Measurements from ENCODE around the gene ZNF446.
"Not testable (repeated sequence)": the region's sequence is repeated elsewhere in the genome, so short reads cannot be mapped to it uniquely, and the experiment has no call there.

ZNF446 gene

DNA sequence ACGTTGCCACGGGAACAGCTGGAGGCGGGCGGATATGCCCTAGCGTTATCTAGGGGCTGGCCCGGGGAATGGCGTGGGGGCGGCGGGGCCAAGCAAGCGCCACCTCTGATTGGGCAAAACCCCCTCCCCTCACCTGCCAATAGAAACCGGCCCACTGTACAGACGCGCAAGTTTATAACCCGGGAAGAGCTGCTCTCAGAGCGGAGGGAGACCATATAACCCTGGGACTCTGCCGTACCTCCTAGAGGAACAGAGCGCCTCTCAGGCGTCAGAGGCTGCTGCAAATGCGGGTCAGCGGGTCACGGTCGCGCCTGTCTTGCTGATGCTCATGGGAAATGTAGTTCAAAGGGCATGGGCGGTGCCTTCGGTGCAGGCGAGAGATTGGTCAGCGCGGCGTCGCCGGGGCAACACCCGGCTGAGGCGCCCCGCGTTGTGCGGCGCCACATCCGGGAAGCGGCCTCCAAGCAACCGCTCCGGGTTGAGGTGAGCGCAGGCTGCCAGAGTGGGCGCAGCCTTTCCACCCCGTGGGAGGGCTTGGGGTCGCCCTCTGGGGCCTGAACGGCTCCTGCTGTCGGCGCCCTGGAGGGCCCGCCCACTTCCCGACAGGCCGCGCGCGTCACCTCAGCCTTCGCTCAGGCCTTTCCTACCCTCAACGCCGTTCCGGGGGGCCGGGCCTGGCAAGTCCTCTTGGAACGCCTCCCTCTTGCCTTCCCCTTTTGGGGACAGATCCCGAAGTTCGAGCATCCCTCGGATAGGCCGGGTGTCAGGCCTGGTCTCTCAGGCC, at the start of gene ZNF446:
ZNF446 (plus strand) TSS at position 639 of the 784 bp plus-strand sequence. CDS start 867 bp downstream, outside the sequence.
- peaks cover 4 to 16% of the 10 kb centered on the region in 2 donors for H3K4me1 ChIP-seq (ENCODE audit: control insufficient read depth in 1 of 2, insufficient read depth in 2 of 2, low read length in 2 of 2)
- peak within 1 kb of the TSS; percentile 73 to 76 for H3K4me3 ChIP-seq (ENCODE audit: low read depth in 1 of 2, low read length in 2 of 2)
- H3K27ac ChIP-seq (ENCODE audit: low read length), result peak within 1 kb of the TSS; percentile 91
- no peaks in the 10 kb centered on the region for H3K27me3 ChIP-seq (ENCODE audit: low read depth, low read length)
- peaks cover 10 to 47% of the 10 kb centered on the region in 2 donors for H3K36me3 ChIP-seq (ENCODE audit: control insufficient read depth in 1 of 2, insufficient read depth in 2 of 2, low read length in 2 of 2)
- H3K9me3 ChIP-seq (ENCODE audit: control insufficient read depth in 1 of 2, low read length in 2 of 2), result no peaks in the 10 kb centered on the region

- H3K27ac ChIP-seq (ENCODE audit: low read length), result no peak overlapping the region
- peaks cover 63 to 72% of the 10 kb centered on the region in 2 donors for H3K9me3 ChIP-seq (ENCODE audit: control insufficient read depth in 1 of 2, low read length in 2 of 2)
- H3K27me3 ChIP-seq (ENCODE audit: low read depth, low read length), result no peaks in the 10 kb centered on the region
- H3K4me1 ChIP-seq (ENCODE audit: control insufficient read depth in 1 of 2, insufficient read depth in 2 of 2, low read length in 2 of 2), result no peaks in the 10 kb centered on the region
- peaks cover 0 to 52% of the 10 kb centered on the region in 2 donors for H3K36me3 ChIP-seq (ENCODE audit: control insufficient read depth in 1 of 2, insufficient read depth in 2 of 2, low read length in 2 of 2)
- peak overlapping the region in 1 of 2 donors; percentile 12 for H3K4me3 ChIP-seq (ENCODE audit: low read depth in 1 of 2, low read length in 2 of 2)
Observed at GRCh38 chr19:58428617-58429016, 47.5 kb upstream of the ZNF446 start.

GRCh38 chr19:58429745-58430144, 46.4 kb upstream of the ZNF446 start:
- H3K9me3 ChIP-seq (ENCODE audit: control insufficient read depth in 1 of 2, low read length in 2 of 2), result peaks cover 74 to 83% of the 10 kb centered on the region in 2 donors
- H3K4me1 ChIP-seq (ENCODE audit: control insufficient read depth in 1 of 2, insufficient read depth in 2 of 2, low read length in 2 of 2), result no peaks in the 10 kb centered on the region
- no peak overlapping the region for H3K27ac ChIP-seq (ENCODE audit: low read length)
- no peaks in the 10 kb centered on the region for H3K27me3 ChIP-seq (ENCODE audit: low read depth, low read length)
- H3K36me3 ChIP-seq (ENCODE audit: control insufficient read depth in 1 of 2, insufficient read depth in 2 of 2, low read length in 2 of 2), result peaks cover 10 to 62% of the 10 kb centered on the region in 2 donors
- peak overlapping the region in 1 of 2 donors; percentile 63 for H3K4me3 ChIP-seq (ENCODE audit: low read depth in 1 of 2, low read length in 2 of 2)

DNA sequence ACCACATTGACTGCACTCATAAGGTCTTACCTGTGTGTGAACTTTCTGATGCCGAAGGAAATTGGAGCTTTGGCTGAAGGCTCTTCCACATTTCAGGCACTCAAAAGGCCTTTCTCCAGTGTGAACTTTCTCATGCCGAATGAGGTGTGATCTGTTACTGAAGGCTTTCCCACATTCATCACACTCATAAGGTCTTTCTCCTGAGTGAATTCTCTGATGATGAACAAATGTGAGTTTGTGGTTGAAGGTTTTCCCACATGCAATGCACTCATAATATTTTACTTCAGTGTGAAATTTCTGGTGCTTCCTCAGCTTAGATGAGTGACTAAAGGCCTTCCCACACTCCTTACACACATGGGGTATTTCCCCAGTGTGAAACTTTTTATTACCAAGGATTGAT, 41.9 kb upstream of the ZNF446 start:
- Histone ChIP-seq H3K9me3 (ENCODE audit: control insufficient read depth in 1 of 2, low read length in 2 of 2) (peaks cover 82 to 94% of the 10 kb centered on the region in 2 donors), H3K27me3 (ENCODE audit: low read depth, low read length) (no peaks in the 10 kb centered on the region), H3K4me3 (ENCODE audit: low read depth in 1 of 2, low read length in 2 of 2) (peak overlapping the region; percentile 45 to 63), H3K27ac (ENCODE audit: low read length) (no peak overlapping the region), H3K4me1 (ENCODE audit: control insufficient read depth in 1 of 2, insufficient read depth in 2 of 2, low read length in 2 of 2) (peaks cover under 1 to 4% of the 10 kb centered on the region in 2 donors), H3K36me3 (ENCODE audit: control insufficient read depth in 1 of 2, insufficient read depth in 2 of 2, low read length in 2 of 2) (peaks cover 30 to 86% of the 10 kb centered on the region in 2 donors)

DNA sequence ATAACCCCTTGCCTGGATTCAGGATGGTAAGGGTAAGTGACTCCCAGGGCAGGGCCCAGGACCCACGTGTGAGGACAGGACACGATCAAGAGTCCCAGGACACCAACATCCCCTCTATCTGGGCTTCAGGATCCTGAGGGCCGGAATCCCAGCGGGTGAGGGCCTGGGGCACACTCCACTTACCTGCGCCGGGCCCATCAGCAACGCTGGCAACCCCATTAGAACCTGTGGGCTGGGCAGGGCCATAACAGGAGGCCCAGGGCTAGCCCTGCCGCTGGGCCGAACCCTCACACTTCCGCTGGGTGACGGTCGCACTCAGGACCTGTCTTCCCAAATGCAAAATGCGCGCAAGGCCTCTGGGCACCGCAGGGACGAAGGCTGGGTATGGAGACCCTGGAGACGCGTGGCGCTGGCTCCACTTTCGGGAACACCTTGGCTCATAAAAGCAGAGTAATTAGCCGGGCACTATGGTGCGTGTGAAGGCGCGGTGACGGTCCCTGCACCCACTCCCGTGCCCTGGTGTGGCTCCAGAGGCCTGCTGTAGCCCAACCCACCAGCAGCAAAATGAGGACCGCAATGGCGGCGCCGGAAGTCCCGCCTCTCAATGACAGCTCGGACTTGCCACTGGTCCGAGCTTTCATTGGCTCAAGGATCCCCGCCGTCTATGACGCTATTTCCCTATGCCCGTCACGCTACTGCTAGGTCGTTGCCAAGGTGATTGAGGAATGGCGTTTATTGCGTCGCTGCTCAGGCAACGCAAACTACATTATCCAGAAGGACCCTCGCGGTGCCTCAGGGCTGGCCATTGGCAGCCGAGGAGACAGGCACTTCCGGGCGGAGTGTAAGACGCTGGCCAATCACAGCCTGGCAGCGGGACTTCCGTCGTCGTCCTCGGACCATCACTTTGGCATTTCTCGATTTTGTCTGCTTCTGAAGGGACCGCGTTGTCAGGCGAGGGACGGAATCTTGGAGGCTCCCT, 36.3 kb upstream of the ZNF446 start, which contains the start of gene ZNF132:
ZNF132 (minus strand) TSS at position 578 of the 979 bp plus-strand sequence; CDS start at position 246, 332 bp downstream.
- Histone ChIP-seq H3K4me1 (ENCODE audit: control insufficient read depth in 1 of 2, insufficient read depth in 2 of 2, low read length in 2 of 2) (peaks cover 3 to 19% of the 10 kb centered on the region in 2 donors), H3K27ac (ENCODE audit: low read length) (peak within 1 kb of the TSS; percentile 67), H3K4me3 (ENCODE audit: low read depth in 1 of 2, low read length in 2 of 2) (peak within 1 kb of the TSS; percentile 83 to 86), H3K27me3 (ENCODE audit: low read depth, low read length) (no peaks in the 10 kb centered on the region), H3K9me3 (ENCODE audit: control insufficient read depth in 1 of 2, low read length in 2 of 2) (peaks cover 29 to 38% of the 10 kb centered on the region in 2 donors), H3K36me3 (ENCODE audit: control insufficient read depth in 1 of 2, insufficient read depth in 2 of 2, low read length in 2 of 2) (peaks cover 19 to 34% of the 10 kb centered on the region in 2 donors)

DNA sequence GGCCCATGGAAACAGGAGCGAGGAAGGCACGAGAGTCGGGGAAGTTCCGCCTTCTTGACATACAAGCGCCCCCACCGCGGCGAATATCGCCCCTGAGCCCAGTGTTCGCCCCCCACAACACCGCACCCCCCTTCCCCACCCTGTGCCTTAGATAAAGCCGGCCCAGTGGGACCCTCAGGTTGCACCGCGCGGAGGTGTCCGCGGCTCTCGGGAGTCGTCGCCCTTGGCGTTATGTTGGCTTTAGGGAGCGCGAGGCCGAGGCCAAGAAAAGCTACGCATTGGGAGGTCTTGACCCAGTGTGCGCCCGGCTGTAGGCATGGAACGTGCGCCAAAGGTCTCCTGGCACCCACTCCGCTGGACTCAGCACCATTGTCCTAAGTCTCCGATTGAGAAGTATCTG, 35.6 kb upstream of the ZNF446 start:
- H3K4me1 ChIP-seq (ENCODE audit: control insufficient read depth in 1 of 2, insufficient read depth in 2 of 2, low read length in 2 of 2), result peaks cover 3 to 19% of the 10 kb centered on the region in 2 donors
- no peak overlapping the region for H3K27ac ChIP-seq (ENCODE audit: low read length)
- no peaks in the 10 kb centered on the region for H3K27me3 ChIP-seq (ENCODE audit: low read depth, low read length)
- peaks cover 12 to 27% of the 10 kb centered on the region in 2 donors for H3K36me3 ChIP-seq (ENCODE audit: control insufficient read depth in 1 of 2, insufficient read depth in 2 of 2, low read length in 2 of 2)
- peak overlapping the region; percentile 83 to 86 for H3K4me3 ChIP-seq (ENCODE audit: low read depth in 1 of 2, low read length in 2 of 2)
- peaks cover 23 to 32% of the 10 kb centered on the region in 2 donors for H3K9me3 ChIP-seq (ENCODE audit: control insufficient read depth in 1 of 2, low read length in 2 of 2)

DNA sequence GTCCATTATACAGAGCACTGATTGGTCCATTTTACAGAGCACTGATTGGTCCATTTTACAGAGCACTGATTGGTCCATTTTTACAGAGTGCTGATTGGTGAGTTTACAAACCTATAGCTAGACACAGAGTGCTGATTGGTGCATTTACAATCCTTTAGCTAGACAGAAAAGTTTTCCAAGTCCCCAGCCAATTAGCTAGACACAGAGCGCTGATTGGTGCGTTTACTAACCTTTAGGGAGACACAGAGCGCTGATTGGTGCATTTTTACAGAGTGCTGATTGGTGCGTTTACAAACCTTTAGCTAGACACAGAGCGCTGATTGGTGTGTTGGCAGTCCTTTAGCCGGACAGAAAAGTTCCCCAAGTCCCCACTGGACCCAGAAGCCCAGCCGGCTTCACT, 33.2 kb upstream of the ZNF446 start:
- H3K27me3 ChIP-seq (ENCODE audit: low read depth, low read length); H3K27ac ChIP-seq (ENCODE audit: low read length); H3K4me3 ChIP-seq (ENCODE audit: low read depth in 1 of 2, low read length in 2 of 2); H3K36me3 ChIP-seq (ENCODE audit: control insufficient read depth in 1 of 2, insufficient read depth in 2 of 2, low read length in 2 of 2): not testable (repeated sequence)
- Histone ChIP-seq H3K4me1 (ENCODE audit: control insufficient read depth in 1 of 2, insufficient read depth in 2 of 2, low read length in 2 of 2) (peaks cover 3 to 19% of the 10 kb centered on the region in 2 donors), H3K9me3 (ENCODE audit: control insufficient read depth in 1 of 2, low read length in 2 of 2) (peaks cover 3 to 10% of the 10 kb centered on the region in 2 donors)

- not testable (repeated sequence) for H3K4me3 ChIP-seq (ENCODE audit: low read depth in 1 of 2, low read length in 2 of 2); H3K4me1 ChIP-seq (ENCODE audit: control insufficient read depth in 1 of 2, insufficient read depth in 2 of 2, low read length in 2 of 2); H3K27me3 ChIP-seq (ENCODE audit: low read depth, low read length); H3K36me3 ChIP-seq (ENCODE audit: control insufficient read depth in 1 of 2, insufficient read depth in 2 of 2, low read length in 2 of 2); H3K9me3 ChIP-seq (ENCODE audit: control insufficient read depth in 1 of 2, low read length in 2 of 2); H3K27ac ChIP-seq (ENCODE audit: low read length)
Observed at GRCh38 chr19:58448860-58449259, 27.3 kb upstream of the ZNF446 start.

DNA sequence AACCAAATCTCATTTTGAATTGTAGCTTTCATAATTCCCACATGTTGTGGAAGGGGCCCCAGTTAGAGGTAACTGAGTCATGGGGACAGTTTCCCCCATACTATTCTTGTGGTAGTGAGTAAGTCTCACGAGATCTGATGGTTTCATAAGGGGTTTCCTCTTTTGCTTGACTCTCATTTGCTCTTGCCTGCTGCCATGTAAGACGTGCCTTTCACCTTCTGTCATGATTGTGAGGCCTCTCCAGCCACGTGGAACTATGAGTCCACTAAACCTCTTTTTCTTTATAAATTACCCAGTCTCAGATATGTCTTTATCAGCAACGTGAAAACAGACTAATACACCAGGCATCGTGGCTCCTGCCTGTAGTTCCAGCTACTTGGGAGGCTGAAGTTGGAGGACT, 26.2 kb upstream of the ZNF446 start:
- H3K4me1 ChIP-seq (ENCODE audit: control insufficient read depth in 1 of 2, insufficient read depth in 2 of 2, low read length in 2 of 2); H3K27me3 ChIP-seq (ENCODE audit: low read depth, low read length); H3K4me3 ChIP-seq (ENCODE audit: low read depth in 1 of 2, low read length in 2 of 2); H3K9me3 ChIP-seq (ENCODE audit: control insufficient read depth in 1 of 2, low read length in 2 of 2); H3K27ac ChIP-seq (ENCODE audit: low read length): not testable (repeated sequence)
- peaks cover 0 to 13% of the 10 kb centered on the region in 2 donors for H3K36me3 ChIP-seq (ENCODE audit: control insufficient read depth in 1 of 2, insufficient read depth in 2 of 2, low read length in 2 of 2)

GRCh38 chr19:58450856-58451357, 25.2 kb upstream of the ZNF446 start:
- Histone ChIP-seq H3K36me3 (ENCODE audit: control insufficient read depth in 1 of 2, insufficient read depth in 2 of 2, low read length in 2 of 2) (peaks cover 0 to 20% of the 10 kb centered on the region in 2 donors), H3K4me1 (ENCODE audit: control insufficient read depth in 1 of 2, insufficient read depth in 2 of 2, low read length in 2 of 2) (peaks cover 5 to 10% of the 10 kb centered on the region in 2 donors), H3K27me3 (ENCODE audit: low read depth, low read length) (no peaks in the 10 kb centered on the region), H3K27ac (ENCODE audit: low read length) (no peak overlapping the region), H3K9me3 (ENCODE audit: control insufficient read depth in 1 of 2, low read length in 2 of 2) (no peaks in the 10 kb centered on the region), H3K4me3 (ENCODE audit: low read depth in 1 of 2, low read length in 2 of 2) (peak overlapping the region; percentile 76 to 91)

Data from muscle layer of duodenum (tissue), 2 donors.